Transverse colon (tissue), 3 donors: ENCODE data around the gene TBX18.

Experiments used
- POLR2A ChIP-seq: fragments of 450-650 bp; IDR thresholded peaks from one replicate; pipeline ENCODE4 v1.6.1; 2016; ENCODE audit warnings: antibody characterized with exemption, mild to moderate bottlenecking, moderate library complexity
- TF ChIP-seq, protein P1 (sequence below), 5 experiments: fragments of 200-600 bp in 3 of 5; fragments of 450-650 bp in 2 of 5; sonication (generic) in 3 of 5; IDR thresholded peaks; 1 replicate in 2 of 5; 2 replicates in 3 of 5; pipeline ENCODE4 v1.5.1; 2016 to 2017; ENCODE audit warnings: antibody characterized with exemption in 5 of 5, inconsistent platforms in 3 of 5, mild to moderate bottlenecking in 2 of 5, moderate library complexity in 1 of 5

DNA sequence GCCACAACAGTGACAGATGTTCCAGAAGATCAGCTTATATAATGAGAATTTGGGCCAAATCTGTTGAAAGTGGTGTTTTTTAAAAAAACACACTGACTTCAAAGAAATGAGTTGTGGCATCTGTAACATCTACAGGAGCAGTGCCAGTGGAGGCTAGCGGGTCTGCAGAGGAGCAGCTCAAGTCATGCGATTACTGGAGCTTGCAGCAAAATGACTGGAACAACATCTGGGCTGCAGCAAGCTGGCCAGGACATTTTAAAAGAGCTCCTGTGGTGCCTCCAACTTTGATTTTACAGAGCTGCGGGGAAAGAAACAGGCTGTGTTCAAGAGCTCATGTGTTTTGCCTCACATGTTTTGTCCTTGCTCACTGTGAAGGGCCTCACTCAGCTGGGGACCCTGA is 57.2 kb downstream of the TBX18 start:
- TF ChIP-seq, protein P1, sequence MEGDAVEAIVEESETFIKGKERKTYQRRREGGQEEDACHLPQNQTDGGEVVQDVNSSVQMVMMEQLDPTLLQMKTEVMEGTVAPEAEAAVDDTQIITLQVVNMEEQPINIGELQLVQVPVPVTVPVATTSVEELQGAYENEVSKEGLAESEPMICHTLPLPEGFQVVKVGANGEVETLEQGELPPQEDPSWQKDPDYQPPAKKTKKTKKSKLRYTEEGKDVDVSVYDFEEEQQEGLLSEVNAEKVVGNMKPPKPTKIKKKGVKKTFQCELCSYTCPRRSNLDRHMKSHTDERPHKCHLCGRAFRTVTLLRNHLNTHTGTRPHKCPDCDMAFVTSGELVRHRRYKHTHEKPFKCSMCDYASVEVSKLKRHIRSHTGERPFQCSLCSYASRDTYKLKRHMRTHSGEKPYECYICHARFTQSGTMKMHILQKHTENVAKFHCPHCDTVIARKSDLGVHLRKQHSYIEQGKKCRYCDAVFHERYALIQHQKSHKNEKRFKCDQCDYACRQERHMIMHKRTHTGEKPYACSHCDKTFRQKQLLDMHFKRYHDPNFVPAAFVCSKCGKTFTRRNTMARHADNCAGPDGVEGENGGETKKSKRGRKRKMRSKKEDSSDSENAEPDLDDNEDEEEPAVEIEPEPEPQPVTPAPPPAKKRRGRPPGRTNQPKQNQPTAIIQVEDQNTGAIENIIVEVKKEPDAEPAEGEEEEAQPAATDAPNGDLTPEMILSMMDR (IDR thresholded peaks at IDR 0.05) = no peak
- TF ChIP-seq POLR2A = no peak
